WTC11 (cell line): ENCODE results near the gene TUBGCP2. TPM values are rescaled to one million over a fixed set of nuclear protein-coding genes. Genes with fewer than 3 reads are reported as not detected.

Experiments used
- ATAC-seq: fragments of 200-7000 bp; cut with Tn5 transposase; 2 replicates; pipeline ENCODE4 v1.10.0; 2021; ENCODE audit warnings: mild to moderate bottlenecking, moderate library complexity
- CTCF ChIA-PET: fragments of 300-600 bp; sonication (Branson Sonifier 250); formaldehyde crosslinking; loops from one replicate; lab custom pipeline; 2021; ENCODE audit warnings: antibody characterized with exemption; lab: Charles Lee
- POLR2A ChIA-PET: fragments of 350-600 bp; sonication (Branson Sonifier 250); formaldehyde crosslinking; loops from one replicate; lab custom pipeline; 2021; ENCODE audit warnings: antibody characterized with exemption; lab: Charles Lee
- DNase-seq: peaks from one replicate; pipeline ENCODE4 v3.0.0; 2021; ENCODE audit warnings: low spot score
- H3K27ac Mint-ChIP-seq: 2 replicates; pipeline ENCODE4 v1.8.0; 2021; ENCODE audit warnings: mixed read lengths
- H3K27me3 Mint-ChIP-seq: 2 replicates; pipeline ENCODE4 v1.8.0; 2021; ENCODE audit warnings: low read depth, mild to moderate bottlenecking, moderate library complexity, mixed read lengths
- H3K36me3 Mint-ChIP-seq: 2 replicates; pipeline ENCODE4 v1.8.0; 2021; ENCODE audit warnings: mixed read lengths
- H3K4me1 Mint-ChIP-seq: 2 replicates; pipeline ENCODE4 v1.8.0; 2022; ENCODE audit warnings: mixed read lengths
- H3K4me3 Mint-ChIP-seq: 2 replicates; pipeline ENCODE4 v1.8.0; 2021; ENCODE audit warnings: mild to moderate bottlenecking, moderate library complexity, mixed read lengths
- H3K9me3 Mint-ChIP-seq: 2 replicates; pipeline ENCODE4 v1.8.0; 2021; ENCODE audit warnings: mixed read lengths
- ATF3 ChIP-seq: sonication (generic); formaldehyde crosslinking; conservative IDR thresholded peaks from 2 replicates; pipeline ENCODE4 v1.8.1; 2022; ENCODE audit warnings: mild to moderate bottlenecking, missing genetic modification reagents
- GABPB1 ChIP-seq: sonication (generic); formaldehyde crosslinking; IDR thresholded peaks from 2 replicates; pipeline ENCODE4 v1.8.1; 2023; ENCODE audit warnings: mild to moderate bottlenecking, missing genetic modification reagents
- HMGA2 ChIP-seq: fragments of 250-450 bp; sonication (Bioruptor Pico); IDR thresholded peaks from 2 replicates; pipeline ENCODE4 v1.4.0; 2021; ENCODE audit warnings: mild to moderate bottlenecking, moderate library complexity
- JAZF1 ChIP-seq: fragments of 250-450 bp; sonication (Bioruptor Pico); IDR thresholded peaks from 2 replicates; pipeline ENCODE4 v1.9.0; 2021; ENCODE audit warnings: moderate library complexity, mild to moderate bottlenecking, inconsistent platforms
- NR3C1 ChIP-seq: sonication (generic); formaldehyde crosslinking; conservative IDR thresholded peaks from 2 replicates; pipeline ENCODE4 v1.8.1; 2023; ENCODE audit warnings: low read depth, mild to moderate bottlenecking, missing genetic modification reagents
- PREB ChIP-seq: sonication (generic); formaldehyde crosslinking; IDR thresholded peaks from 2 replicates; pipeline ENCODE4 v1.8.1; 2022; ENCODE audit warnings: mild to moderate bottlenecking, missing genetic modification reagents, moderate library complexity, borderline replicate concordance
- RELA ChIP-seq: sonication (generic); formaldehyde crosslinking; IDR thresholded peaks from 2 replicates; pipeline ENCODE4 v1.8.1; 2022; ENCODE audit warnings: missing genetic modification reagents, mild to moderate bottlenecking, borderline replicate concordance
- TEAD1 ChIP-seq: sonication (generic); formaldehyde crosslinking; IDR thresholded peaks from 2 replicates; pipeline ENCODE4 v1.8.0; 2022; ENCODE audit warnings: mild to moderate bottlenecking, missing genetic modification reagents
- TP53 ChIP-seq: sonication (generic); formaldehyde crosslinking; IDR thresholded peaks from 2 replicates; pipeline ENCODE4 v1.8.1; 2023; ENCODE audit warnings: mild to moderate bottlenecking, missing genetic modification reagents
- ZBTB21 ChIP-seq: sonication (generic); formaldehyde crosslinking; IDR thresholded peaks from 2 replicates; pipeline ENCODE4 v1.8.1; 2023; ENCODE audit warnings: mild to moderate bottlenecking, missing genetic modification reagents, borderline replicate concordance
- ZNF121 ChIP-seq: sonication (generic); formaldehyde crosslinking; IDR thresholded peaks from 2 replicates; pipeline ENCODE4 v1.8.0; 2023; ENCODE audit warnings: missing genetic modification reagents
- ZNF219 ChIP-seq: sonication (generic); formaldehyde crosslinking; IDR thresholded peaks from 2 replicates; pipeline ENCODE4 v1.8.0; 2023; ENCODE audit warnings: missing genetic modification reagents, mild to moderate bottlenecking, borderline replicate concordance
- ZNF232 ChIP-seq: sonication (generic); formaldehyde crosslinking; IDR thresholded peaks from 2 replicates; pipeline ENCODE4 v1.8.0; 2022; ENCODE audit warnings: mild to moderate bottlenecking, missing genetic modification reagents
- ZNF263 ChIP-seq: sonication (generic); formaldehyde crosslinking; IDR thresholded peaks from 2 replicates; pipeline ENCODE4 v1.8.1; 2022; ENCODE audit warnings: low read depth, mild to moderate bottlenecking, moderate library complexity, missing genetic modification reagents
- ZNF532 ChIP-seq: fragments of 250-450 bp; sonication (Bioruptor Pico); IDR thresholded peaks from 2 replicates; pipeline ENCODE4 v1.9.0; 2021; ENCODE audit warnings: mild to moderate bottlenecking, borderline replicate concordance
- ZSCAN18 ChIP-seq: fragments of 250-450 bp; sonication (Bioruptor Pico); IDR thresholded peaks from 2 replicates; pipeline ENCODE4 v2.1.2; 2022; ENCODE audit warnings: mild to moderate bottlenecking, moderate library complexity
- total RNA-seq: library from RNA; stranded (reverse); gene quantifications from 3 replicates; pipeline ENCODE4 v1.2.3, GENCODE V29; 2021
- TF ChIP-seq, protein P1 (sequence below): sonication (generic); formaldehyde crosslinking; IDR thresholded peaks from 2 replicates; pipeline ENCODE4 v1.8.1; 2023; ENCODE audit warnings: mild to moderate bottlenecking, missing genetic modification reagents
- TF ChIP-seq, protein P2 (sequence below): sonication (generic); formaldehyde crosslinking; IDR thresholded peaks from 2 replicates; pipeline ENCODE4 v1.8.0; 2023; ENCODE audit warnings: missing genetic modification reagents, mild to moderate bottlenecking, borderline replicate concordance
- TF ChIP-seq, protein P3 (sequence below): sonication (generic); formaldehyde crosslinking; IDR thresholded peaks from 2 replicates; pipeline ENCODE4 v1.8.1; 2022; ENCODE audit warnings: low read depth, mild to moderate bottlenecking, moderate library complexity, missing genetic modification reagents, borderline replicate concordance

The TUBGCP2 gene
- total RNA-seq, 1 experiment from 2014 or later, result 62.5 TPM

DNA sequence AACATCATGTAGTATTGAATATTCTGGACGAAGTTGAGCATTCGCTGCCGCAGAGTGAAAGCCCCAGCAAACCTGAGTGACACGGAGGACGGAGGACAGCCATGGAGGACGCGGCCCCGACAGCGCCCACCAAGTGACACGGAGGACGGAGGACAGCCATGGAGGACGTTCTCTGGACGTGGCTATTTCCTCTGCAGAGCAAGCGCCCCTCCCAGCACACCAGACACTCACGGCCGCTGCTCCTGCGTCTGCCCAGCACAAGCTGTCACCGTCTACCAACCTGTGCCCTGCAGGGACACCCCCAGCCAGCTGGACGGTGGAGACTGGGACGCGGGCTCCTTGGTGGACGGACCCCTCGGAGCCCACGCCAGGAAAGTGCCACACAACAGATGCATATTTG is 24.7 kb downstream of the TUBGCP2 start:
- ATAC-seq, result no peak
- DNase-seq, result no peak
- H3K27me3 Mint-ChIP-seq, result no peaks in the 10 kb centered on the region
- H3K27ac Mint-ChIP-seq, result no peak overlapping the region
- TF ChIP-seq, protein P1, sequence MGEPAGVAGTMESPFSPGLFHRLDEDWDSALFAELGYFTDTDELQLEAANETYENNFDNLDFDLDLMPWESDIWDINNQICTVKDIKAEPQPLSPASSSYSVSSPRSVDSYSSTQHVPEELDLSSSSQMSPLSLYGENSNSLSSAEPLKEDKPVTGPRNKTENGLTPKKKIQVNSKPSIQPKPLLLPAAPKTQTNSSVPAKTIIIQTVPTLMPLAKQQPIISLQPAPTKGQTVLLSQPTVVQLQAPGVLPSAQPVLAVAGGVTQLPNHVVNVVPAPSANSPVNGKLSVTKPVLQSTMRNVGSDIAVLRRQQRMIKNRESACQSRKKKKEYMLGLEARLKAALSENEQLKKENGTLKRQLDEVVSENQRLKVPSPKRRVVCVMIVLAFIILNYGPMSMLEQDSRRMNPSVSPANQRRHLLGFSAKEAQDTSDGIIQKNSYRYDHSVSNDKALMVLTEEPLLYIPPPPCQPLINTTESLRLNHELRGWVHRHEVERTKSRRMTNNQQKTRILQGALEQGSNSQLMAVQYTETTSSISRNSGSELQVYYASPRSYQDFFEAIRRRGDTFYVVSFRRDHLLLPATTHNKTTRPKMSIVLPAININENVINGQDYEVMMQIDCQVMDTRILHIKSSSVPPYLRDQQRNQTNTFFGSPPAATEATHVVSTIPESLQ (CRISPR knock-in tag), result no peak
- TF ChIP-seq ZNF532, result no peak
- TF ChIP-seq ZBTB21 (CRISPR knock-in tag), result no peak
- no peak for TF ChIP-seq GABPB1 (CRISPR knock-in tag)
- no peak for TF ChIP-seq TEAD1
- TF ChIP-seq, protein P2, sequence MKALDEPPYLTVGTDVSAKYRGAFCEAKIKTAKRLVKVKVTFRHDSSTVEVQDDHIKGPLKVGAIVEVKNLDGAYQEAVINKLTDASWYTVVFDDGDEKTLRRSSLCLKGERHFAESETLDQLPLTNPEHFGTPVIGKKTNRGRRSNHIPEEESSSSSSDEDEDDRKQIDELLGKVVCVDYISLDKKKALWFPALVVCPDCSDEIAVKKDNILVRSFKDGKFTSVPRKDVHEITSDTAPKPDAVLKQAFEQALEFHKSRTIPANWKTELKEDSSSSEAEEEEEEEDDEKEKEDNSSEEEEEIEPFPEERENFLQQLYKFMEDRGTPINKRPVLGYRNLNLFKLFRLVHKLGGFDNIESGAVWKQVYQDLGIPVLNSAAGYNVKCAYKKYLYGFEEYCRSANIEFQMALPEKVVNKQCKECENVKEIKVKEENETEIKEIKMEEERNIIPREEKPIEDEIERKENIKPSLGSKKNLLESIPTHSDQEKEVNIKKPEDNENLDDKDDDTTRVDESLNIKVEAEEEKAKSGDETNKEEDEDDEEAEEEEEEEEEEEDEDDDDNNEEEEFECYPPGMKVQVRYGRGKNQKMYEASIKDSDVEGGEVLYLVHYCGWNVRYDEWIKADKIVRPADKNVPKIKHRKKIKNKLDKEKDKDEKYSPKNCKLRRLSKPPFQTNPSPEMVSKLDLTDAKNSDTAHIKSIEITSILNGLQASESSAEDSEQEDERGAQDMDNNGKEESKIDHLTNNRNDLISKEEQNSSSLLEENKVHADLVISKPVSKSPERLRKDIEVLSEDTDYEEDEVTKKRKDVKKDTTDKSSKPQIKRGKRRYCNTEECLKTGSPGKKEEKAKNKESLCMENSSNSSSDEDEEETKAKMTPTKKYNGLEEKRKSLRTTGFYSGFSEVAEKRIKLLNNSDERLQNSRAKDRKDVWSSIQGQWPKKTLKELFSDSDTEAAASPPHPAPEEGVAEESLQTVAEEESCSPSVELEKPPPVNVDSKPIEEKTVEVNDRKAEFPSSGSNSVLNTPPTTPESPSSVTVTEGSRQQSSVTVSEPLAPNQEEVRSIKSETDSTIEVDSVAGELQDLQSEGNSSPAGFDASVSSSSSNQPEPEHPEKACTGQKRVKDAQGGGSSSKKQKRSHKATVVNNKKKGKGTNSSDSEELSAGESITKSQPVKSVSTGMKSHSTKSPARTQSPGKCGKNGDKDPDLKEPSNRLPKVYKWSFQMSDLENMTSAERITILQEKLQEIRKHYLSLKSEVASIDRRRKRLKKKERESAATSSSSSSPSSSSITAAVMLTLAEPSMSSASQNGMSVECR, result no peak
- no peak for TF ChIP-seq ZNF121 (CRISPR knock-in tag)
- no peak for TF ChIP-seq NR3C1 (CRISPR knock-in tag)
- TF ChIP-seq ZNF263 (CRISPR knock-in tag), result no peak
- no peak for TF ChIP-seq HMGA2
- TF ChIP-seq TP53 (CRISPR knock-in tag), result no peak
- no peak for TF ChIP-seq ATF3 (CRISPR knock-in tag)
- no peak for TF ChIP-seq JAZF1 (CRISPR knock-in tag)
- TF ChIP-seq ZNF232, result no peak
- TF ChIP-seq PREB (CRISPR knock-in tag), result no peak
- TF ChIP-seq ZSCAN18 (CRISPR knock-in tag), result no peak
- no peak for TF ChIP-seq ZNF219 (CRISPR knock-in tag)
- TF ChIP-seq, protein P3, sequence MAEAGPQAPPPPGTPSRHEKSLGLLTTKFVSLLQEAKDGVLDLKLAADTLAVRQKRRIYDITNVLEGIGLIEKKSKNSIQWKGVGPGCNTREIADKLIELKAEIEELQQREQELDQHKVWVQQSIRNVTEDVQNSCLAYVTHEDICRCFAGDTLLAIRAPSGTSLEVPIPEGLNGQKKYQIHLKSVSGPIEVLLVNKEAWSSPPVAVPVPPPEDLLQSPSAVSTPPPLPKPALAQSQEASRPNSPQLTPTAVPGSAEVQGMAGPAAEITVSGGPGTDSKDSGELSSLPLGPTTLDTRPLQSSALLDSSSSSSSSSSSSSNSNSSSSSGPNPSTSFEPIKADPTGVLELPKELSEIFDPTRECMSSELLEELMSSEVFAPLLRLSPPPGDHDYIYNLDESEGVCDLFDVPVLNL (CRISPR knock-in tag), result no peak
- TF ChIP-seq RELA, result no peak
- H3K4me1 Mint-ChIP-seq, result no peaks in the 10 kb centered on the region
- H3K36me3 Mint-ChIP-seq, result peaks cover 41% of the 10 kb centered on the region
- no peaks in the 10 kb centered on the region for H3K9me3 Mint-ChIP-seq
- ChIA-PET POLR2A (no interaction called here), CTCF (no interaction called here)
- no peak overlapping the region for H3K4me3 Mint-ChIP-seq
